ENCODE measurements around the gene PDXK.
"Not testable (repeated sequence)": the region's sequence is repeated elsewhere in the genome, so short reads cannot be mapped to it uniquely, and the experiment has no call there.

The PDXK gene

GRCh38 chr21:43691086-43691795 lies 27.7 kb upstream of the PDXK start:
- TF ChIP-seq, protein P1, sequence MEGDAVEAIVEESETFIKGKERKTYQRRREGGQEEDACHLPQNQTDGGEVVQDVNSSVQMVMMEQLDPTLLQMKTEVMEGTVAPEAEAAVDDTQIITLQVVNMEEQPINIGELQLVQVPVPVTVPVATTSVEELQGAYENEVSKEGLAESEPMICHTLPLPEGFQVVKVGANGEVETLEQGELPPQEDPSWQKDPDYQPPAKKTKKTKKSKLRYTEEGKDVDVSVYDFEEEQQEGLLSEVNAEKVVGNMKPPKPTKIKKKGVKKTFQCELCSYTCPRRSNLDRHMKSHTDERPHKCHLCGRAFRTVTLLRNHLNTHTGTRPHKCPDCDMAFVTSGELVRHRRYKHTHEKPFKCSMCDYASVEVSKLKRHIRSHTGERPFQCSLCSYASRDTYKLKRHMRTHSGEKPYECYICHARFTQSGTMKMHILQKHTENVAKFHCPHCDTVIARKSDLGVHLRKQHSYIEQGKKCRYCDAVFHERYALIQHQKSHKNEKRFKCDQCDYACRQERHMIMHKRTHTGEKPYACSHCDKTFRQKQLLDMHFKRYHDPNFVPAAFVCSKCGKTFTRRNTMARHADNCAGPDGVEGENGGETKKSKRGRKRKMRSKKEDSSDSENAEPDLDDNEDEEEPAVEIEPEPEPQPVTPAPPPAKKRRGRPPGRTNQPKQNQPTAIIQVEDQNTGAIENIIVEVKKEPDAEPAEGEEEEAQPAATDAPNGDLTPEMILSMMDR (IDR thresholded peaks at IDR 0.05; ENCODE audit: extremely low read depth, missing control alignments): no peak
- DNase-seq (ENCODE audit: low spot score): no peak

GRCh38 chr21:43691801-43692200 lies 27.1 kb upstream of the PDXK start:
- TF ChIP-seq, protein P1 (IDR thresholded peaks at IDR 0.05; ENCODE audit: extremely low read depth, missing control alignments): no peak
- no peak for DNase-seq (ENCODE audit: low spot score)

DNA sequence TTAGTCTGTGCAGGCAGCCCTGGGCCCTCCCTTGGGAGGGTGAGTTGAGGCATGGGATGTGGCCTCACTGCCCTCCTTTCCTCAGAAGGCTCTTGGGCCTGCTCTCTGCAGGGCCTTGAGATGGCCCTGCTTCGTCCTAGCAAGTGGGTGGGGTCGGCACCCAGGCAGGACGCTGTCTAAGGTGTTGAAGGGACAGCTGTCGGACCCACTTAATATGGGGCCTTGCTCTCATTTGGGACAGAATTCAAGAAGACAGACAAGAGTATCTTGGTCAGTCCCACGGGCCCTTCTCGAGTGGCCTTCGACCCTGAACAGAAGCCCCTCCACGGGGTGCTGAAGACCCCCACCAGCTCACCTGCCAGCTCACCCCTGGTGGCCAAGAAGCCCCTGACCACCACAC lies 26.0 kb upstream of the PDXK start:
- no peak for DNase-seq (ENCODE audit: low spot score)
- TF ChIP-seq, protein P1 (IDR thresholded peaks at IDR 0.05; ENCODE audit: extremely low read depth, missing control alignments): no peak

DNA sequence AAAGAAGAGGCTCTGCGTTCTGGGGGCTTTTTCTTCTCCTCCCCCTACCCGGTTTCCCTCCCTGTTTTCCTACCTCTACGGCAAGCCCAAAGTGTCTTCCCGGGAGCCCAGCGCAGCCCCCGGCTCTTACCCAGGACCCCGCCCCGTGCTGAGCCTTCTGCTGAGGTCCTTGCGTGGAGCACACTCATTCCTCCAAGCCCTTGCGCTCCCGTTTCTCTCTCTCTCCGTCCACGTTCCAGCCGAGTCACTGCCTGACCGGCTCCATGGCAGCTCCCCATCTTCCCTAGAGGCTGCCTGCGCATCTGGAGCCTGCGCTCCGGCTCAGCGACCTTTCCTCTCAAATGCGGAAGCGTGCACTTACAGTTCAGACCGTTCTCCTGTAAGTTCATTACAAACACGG lies 24.9 kb upstream of the PDXK start:
- DNase-seq (ENCODE audit: low spot score): no peak
- TF ChIP-seq, protein P1 (IDR thresholded peaks at IDR 0.05; ENCODE audit: extremely low read depth, missing control alignments): no peak

- DNase-seq (ENCODE audit: low spot score): no peak
- TF ChIP-seq, protein P1 (IDR thresholded peaks at IDR 0.05; ENCODE audit: extremely low read depth, missing control alignments): no peak
Measured at GRCh38 chr21:43694437-43695079, 24.4 kb upstream of the PDXK start.

- no peak for DNase-seq (ENCODE audit: low spot score)
- TF ChIP-seq, protein P1 (IDR thresholded peaks at IDR 0.05; ENCODE audit: extremely low read depth, missing control alignments): no peak
Measured at GRCh38 chr21:43696214-43696613, 22.7 kb upstream of the PDXK start.

GRCh38 chr21:43697758-43698643 lies 20.9 kb upstream of the PDXK start:
- DNase-seq (ENCODE audit: low spot score): no peak
- TF ChIP-seq, protein P1 (IDR thresholded peaks at IDR 0.05; ENCODE audit: extremely low read depth, missing control alignments): no peak

GRCh38 chr21:43699492-43699777 lies 19.5 kb upstream of the PDXK start:
- DNase-seq (ENCODE audit: low spot score): not testable (repeated sequence)
